GM18519 (cell line): ENCODE results near the gene PRDM4.
"Not testable (repeated sequence)": the region's sequence is repeated elsewhere in the genome, so short reads cannot be mapped to it uniquely, and the experiment has no call there.

ENCODE experiments used
- ATAC-seq: cut with Tn5 transposase; IDR thresholded peaks from one replicate; pipeline ENCODE4 v1.9.1; 2021; ENCODE audit warnings: mild to moderate bottlenecking, moderate library complexity; ENCODE audit not compliant: unreplicated experiment, low FRiP score

PRDM4 gene

GRCh38 chr12:107774349-107775029, 13.6 kb upstream of the PRDM4 start, which contains the start of gene ASCL4:
TSS of gene ASCL4 (plus strand) at chr12:107774704. CDS start at chr12:107775219, 515 bp downstream.
- no peak for ATAC-seq

- no peak for ATAC-seq
Observed at GRCh38 chr12:107767466-107767865, 6.5 kb upstream of the PRDM4 start.

- ATAC-seq: no peak
Observed at GRCh38 chr12:107765316-107765715, 4.4 kb upstream of the PRDM4 start.

GRCh38 chr12:107764626-107765025, 3.7 kb upstream of the PRDM4 start:
- ATAC-seq: no peak

DNA sequence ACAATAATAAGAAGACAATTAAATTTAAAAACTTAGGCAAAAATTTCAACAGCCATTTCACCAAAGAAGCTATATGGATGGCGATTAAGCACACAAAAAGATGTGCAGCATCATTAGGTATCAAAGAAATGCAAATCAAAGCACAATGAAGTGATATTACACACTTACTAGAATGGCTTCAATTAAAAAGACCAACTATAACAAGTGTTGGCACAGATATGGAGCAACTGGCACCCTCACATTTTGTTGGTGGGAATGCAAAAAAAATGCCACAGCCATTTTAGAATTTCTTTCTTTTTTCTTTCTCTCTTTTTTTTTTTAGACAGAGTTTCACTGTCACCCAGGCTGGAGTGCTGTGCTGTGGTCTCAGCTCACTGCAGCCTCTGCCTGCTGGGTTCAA, 1.9 kb upstream of the PRDM4 start:
- no peak for ATAC-seq

DNA sequence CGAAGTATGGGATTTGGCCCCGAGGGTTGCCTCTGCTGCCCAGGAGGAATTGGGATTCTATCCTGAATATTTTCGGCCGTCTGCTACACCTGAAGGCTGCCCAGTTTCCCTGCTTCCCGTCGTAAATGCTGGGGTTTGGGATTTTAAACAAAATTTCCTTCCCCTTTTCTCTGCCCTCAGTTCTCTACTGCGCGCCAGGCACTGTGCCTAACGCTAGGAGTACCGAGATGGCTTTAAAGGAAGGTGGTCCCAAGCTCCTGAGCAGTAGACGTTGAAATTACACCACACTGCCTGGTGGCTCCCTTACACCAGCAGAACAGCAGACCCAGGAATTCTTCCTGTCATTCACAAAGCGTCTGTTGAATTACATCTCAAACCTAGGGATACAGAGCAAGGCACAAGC, 566 bp upstream of the PRDM4 start:
- ATAC-seq: no peak

GRCh38 chr12:107760207-107760808, 629 bp downstream of the PRDM4 start:
- ATAC-seq: peak; percentile 1

GRCh38 chr12:107759410-107759809, 1.5 kb downstream of the PRDM4 start:
- no peak for ATAC-seq

DNA sequence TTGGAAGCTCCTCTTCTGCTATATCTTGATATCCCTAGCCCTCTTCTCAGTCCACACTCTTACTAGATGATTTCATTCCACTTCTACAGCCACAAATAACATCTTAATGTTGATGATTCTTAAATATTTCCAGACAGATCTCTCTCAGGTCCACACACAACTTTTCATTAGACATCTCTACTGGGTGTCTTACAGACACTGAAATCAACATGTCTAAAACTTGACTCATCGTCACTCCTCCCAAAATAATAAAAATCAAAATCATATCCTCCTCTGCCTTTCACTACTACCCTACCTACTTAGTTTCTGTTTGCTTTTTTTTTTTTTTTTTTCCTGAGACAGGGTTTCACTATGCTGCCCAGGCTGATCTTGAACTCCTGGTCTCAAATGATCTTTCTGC, 11.9 kb downstream of the PRDM4 start:
- ATAC-seq: no peak

DNA sequence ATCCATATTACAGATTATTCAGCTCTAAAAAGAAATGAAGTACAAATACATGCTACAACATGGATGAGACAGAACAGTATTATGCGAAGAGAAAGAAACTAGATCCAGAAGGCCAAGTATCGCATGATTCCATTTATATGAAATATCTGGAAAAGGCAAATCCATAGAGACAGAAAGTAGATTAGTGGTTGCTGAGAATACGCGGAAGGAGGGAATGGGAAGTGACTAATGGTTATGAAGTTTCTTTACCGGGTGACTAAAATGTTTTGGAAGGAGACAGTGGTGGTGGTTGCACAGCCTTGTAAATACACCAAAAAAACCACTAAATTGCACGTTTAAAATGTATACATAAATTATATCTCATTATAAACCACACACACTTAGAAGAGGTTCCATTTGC, 12.5 kb downstream of the PRDM4 start:
- ATAC-seq: no peak

DNA sequence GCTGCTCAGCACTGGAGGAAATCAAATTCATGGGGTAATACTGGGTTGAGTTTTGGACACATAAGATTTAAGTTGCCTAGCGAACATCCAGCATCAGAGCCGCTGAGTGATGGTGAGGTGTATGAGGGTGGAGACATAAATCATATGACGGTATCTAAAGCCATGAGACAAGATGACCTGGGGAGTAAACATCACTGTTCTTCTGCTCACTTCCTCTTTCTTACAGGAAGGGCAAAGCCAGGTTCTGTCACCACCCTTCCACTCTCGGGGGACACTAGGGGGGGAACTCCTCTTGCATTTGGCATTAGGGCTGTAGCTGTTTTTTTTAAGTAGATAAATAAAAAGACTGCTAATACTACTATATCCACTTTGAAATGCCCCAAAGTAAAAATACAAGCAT, 24.0 kb downstream of the PRDM4 start:
- ATAC-seq: peak; percentile 88

DNA sequence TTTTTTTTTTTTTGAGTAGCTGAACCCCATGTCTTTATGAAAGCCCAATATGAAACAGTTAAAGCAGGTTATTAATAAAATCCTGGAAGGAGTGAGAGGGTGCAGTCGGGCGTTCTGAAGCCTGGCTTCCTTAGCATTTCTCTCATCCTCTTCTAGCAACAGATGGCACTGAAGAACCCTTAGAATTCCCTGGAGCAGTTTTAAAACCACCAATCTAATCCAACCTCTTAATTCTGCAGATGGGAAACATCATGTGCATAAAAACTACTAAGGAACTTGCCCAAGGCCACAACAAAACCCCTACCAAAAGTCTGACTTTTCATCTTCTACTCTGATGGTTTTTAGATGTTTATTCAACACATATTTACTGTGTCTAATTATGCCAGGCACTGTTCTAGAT, 25.2 kb downstream of the PRDM4 start:
- no peak for ATAC-seq

DNA sequence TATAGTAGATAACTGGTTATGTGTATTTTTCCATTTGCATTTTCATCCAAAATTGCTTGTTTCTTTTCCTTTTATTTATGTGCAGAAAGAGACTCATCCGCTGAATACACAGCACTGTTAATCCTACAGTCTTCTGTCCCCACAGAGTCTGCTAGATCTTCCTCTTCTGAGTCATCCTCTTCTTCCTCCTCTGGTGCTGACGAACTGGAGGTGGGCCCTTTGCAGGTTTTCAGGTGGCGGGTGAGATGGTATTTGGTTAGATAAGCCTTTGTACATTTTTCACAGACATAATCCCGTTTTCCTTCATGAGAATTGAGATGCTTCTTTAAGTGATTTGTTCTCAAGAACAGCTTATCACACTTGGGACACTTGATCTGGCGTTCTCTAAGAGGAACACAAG, 26.8 kb downstream of the PRDM4 start:
- no peak for ATAC-seq

DNA sequence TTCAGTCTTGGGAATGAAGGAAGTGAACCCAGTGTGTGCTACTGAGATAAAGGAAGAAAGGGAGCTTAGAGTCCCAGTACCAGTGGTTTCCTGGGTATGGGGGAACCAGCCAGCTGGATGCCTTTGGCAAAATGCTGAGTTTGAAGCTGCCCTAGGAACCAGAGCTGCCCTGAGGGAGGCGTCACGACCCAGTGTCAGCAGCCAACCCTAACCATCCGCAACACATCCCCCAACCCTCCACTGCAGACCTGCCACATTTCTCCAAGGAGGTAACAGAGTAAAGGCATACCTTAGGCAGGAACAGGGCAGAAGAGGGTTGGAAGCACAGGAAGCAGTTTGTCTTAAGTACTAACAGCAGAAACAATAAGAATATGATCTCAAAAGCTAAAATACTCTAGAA, 28.6 kb downstream of the PRDM4 start:
- no peak for ATAC-seq

DNA sequence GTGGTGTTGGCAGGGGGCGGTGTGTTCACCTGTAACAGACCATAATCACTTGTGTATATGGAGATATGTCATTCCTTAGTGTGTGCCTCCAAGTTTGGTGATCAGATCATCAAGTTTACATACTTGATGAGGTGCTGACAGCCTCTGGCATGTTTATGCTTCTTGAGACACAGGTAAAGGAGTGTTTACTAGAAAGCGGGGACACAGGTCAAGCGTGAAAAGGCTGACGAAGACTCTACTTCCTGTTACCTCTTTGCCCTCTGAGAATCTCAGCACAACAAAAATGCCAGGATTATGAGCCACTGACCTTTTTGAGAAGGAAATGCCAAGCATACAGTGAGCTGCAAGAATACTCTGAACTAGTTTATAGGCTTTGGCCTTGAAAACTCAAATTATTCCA, 29.6 kb downstream of the PRDM4 start:
- ATAC-seq: no peak

DNA sequence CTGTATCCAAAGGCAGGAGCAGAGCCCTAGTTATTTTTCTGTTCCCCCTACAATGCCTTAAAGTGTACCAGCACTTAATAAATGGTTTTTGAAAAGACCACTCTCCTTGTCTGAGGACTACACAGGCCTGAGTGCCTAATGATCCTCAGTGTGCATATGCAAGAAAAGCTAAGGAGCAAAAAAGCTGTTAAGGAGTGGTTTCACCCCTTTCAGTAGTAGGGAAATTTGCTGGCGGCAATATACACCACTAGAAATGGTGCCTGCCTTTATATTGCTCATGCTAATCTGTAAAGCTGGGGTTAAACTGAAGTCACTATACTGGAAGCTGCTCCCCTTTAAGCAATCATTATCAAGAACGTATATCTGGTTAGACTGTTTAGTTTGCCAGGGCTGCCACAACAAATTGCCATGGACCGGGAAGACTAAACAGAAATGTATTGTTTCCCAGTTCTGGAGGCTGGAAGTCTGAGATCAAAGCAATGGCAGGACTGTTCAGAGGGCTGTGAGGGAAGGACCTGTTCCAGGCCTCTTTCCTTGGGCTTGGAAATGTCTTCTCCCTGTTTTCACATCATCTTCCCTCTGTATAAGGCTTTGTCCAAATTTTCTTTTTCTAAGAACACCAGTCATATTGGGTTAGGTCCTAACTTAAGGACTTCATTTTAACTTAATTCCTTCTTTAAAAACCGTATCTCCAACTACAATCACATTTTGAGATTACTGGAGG, 30.2 kb downstream of the PRDM4 start:
- ATAC-seq: no peak

GRCh38 chr12:107727742-107728141, 33.2 kb downstream of the PRDM4 start:
- not testable (repeated sequence) for ATAC-seq

DNA sequence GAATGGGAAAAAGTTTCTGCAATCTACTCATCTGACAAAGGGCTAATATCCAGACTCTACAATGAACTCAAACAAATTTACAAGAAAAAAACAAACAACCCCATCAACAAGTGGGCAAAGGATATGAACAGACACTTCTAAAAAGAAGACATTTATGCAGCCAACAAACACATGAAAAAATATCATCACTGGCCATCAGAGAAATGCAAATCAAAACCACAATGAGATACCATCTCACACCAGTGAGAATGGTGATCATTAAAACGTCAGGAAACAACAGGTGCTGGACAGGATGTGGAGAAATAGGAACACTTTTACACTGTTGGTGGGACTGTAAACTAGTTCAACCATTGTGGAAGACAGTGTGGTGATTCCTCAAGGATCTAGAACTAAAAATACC, 33.6 kb downstream of the PRDM4 start:
- not testable (repeated sequence) for ATAC-seq

GRCh38 chr12:107718606-107719005, 42.3 kb downstream of the PRDM4 start:
- ATAC-seq: no peak

GRCh38 chr12:107715780-107716179, 45.2 kb downstream of the PRDM4 start:
- ATAC-seq: no peak

GRCh38 chr12:107705522-107705921, 55.4 kb downstream of the PRDM4 start:
- not testable (repeated sequence) for ATAC-seq

DNA sequence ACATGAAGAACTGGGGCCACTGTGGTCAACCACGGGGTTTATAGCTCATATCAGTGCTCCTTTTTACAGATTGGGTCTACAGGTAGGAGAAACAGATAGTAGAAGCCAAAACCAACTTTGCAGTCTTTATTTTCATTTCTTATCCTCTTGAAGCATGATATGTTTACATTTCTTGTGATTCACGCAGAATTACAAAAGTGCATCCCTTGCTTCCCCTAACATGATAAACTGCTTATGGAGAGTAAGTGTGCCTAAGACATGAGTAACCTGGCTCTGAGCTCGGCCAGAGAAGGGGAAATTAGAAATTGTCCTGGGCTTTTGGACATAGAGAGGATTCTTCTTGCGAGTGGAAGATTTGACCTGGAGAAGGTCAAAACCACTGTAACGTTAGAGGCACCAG, 56.9 kb downstream of the PRDM4 start:
- ATAC-seq: no peak
